HEK293 (cell line): ENCODE data around the gene AKAP5.

ENCODE experiments used
- YY1 ChIP-seq: fragments of 450-650 bp; formaldehyde crosslinking; IDR thresholded peaks from 2 replicates; pipeline ENCODE4 v1.5.1; 2018; ENCODE audit warnings: missing biosample characterization, missing genetic modification characterization
- ZNF391 ChIP-seq: fragments of 450-650 bp; formaldehyde crosslinking; IDR thresholded peaks from 2 replicates; pipeline ENCODE4 v1.5.1; 2016; ENCODE audit warnings: low read depth, missing biosample characterization, missing genetic modification characterization, borderline replicate concordance
- ZNF658 ChIP-seq: fragments of 450-650 bp; formaldehyde crosslinking; IDR thresholded peaks from 2 replicates; pipeline ENCODE4; 2016; ENCODE audit warnings: missing biosample characterization, missing genetic modification characterization
- ZNF792 ChIP-seq: fragments of 450-650 bp; formaldehyde crosslinking; IDR thresholded peaks from 2 replicates; pipeline ENCODE4 v1.5.1; 2016; ENCODE audit warnings: missing biosample characterization, missing genetic modification characterization
- ZXDB ChIP-seq: fragments of 450-650 bp; formaldehyde crosslinking; IDR thresholded peaks from 2 replicates; pipeline ENCODE4 v1.5.1; 2016; ENCODE audit warnings: missing biosample characterization, missing genetic modification characterization
- TF ChIP-seq, protein P1 (sequence below): fragments of 450-650 bp; formaldehyde crosslinking; IDR thresholded peaks from 2 replicates; pipeline ENCODE4 v1.5.1; 2016; ENCODE audit warnings: missing biosample characterization, missing genetic modification characterization
- TF ChIP-seq, protein P2 (sequence below): fragments of 450-650 bp; formaldehyde crosslinking; IDR thresholded peaks from 2 replicates; pipeline ENCODE4 v1.5.1; 2016; ENCODE audit warnings: missing biosample characterization, missing genetic modification characterization
- TF ChIP-seq, protein P3 (sequence below): fragments of 450-650 bp; formaldehyde crosslinking; IDR thresholded peaks from 2 replicates; pipeline ENCODE4 v1.5.1; 2016; ENCODE audit warnings: missing biosample characterization, missing genetic modification characterization, low read depth
- TF ChIP-seq, protein P4 (sequence below): fragments of 450-650 bp; formaldehyde crosslinking; IDR thresholded peaks from 2 replicates; pipeline ENCODE4 v1.5.1; 2016; ENCODE audit warnings: missing biosample characterization, missing genetic modification characterization
- TF ChIP-seq, protein P5 (sequence below): fragments of 450-650 bp; formaldehyde crosslinking; IDR thresholded peaks from 2 replicates; pipeline ENCODE4 v1.5.1; 2017; ENCODE audit warnings: missing biosample characterization, missing genetic modification characterization

DNA sequence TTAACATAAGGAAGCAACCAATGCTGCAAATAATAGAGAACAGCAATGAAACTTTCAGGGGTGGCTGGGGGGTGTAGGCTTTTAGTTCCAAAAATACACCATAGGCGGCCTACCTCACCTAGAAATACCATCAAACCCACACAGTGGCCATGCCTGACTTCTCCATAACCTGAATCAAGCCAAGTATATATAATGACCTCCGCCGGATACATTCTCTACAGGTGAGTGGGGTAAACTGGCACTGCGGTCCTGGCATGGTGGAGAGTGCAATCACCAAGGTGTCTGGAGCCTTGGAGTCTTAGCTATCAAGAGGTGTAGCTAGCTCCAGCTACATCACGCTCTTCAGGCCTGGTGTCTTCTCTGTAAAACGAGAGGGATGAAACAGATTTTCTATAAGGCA is 37.2 kb downstream of the AKAP5 start:
- TF ChIP-seq ZXDB (tag by site-specific recombination) (no peak), YY1 (tag by site-specific recombination) (no peak), ZNF658 (tag by site-specific recombination) (no peak), ZNF792 (tag by site-specific recombination) (no peak), ZNF391 (tag by site-specific recombination) (no peak)
- TF ChIP-seq, protein P1, sequence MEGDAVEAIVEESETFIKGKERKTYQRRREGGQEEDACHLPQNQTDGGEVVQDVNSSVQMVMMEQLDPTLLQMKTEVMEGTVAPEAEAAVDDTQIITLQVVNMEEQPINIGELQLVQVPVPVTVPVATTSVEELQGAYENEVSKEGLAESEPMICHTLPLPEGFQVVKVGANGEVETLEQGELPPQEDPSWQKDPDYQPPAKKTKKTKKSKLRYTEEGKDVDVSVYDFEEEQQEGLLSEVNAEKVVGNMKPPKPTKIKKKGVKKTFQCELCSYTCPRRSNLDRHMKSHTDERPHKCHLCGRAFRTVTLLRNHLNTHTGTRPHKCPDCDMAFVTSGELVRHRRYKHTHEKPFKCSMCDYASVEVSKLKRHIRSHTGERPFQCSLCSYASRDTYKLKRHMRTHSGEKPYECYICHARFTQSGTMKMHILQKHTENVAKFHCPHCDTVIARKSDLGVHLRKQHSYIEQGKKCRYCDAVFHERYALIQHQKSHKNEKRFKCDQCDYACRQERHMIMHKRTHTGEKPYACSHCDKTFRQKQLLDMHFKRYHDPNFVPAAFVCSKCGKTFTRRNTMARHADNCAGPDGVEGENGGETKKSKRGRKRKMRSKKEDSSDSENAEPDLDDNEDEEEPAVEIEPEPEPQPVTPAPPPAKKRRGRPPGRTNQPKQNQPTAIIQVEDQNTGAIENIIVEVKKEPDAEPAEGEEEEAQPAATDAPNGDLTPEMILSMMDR (tag by site-specific recombination), result no peak
- TF ChIP-seq, protein P2, sequence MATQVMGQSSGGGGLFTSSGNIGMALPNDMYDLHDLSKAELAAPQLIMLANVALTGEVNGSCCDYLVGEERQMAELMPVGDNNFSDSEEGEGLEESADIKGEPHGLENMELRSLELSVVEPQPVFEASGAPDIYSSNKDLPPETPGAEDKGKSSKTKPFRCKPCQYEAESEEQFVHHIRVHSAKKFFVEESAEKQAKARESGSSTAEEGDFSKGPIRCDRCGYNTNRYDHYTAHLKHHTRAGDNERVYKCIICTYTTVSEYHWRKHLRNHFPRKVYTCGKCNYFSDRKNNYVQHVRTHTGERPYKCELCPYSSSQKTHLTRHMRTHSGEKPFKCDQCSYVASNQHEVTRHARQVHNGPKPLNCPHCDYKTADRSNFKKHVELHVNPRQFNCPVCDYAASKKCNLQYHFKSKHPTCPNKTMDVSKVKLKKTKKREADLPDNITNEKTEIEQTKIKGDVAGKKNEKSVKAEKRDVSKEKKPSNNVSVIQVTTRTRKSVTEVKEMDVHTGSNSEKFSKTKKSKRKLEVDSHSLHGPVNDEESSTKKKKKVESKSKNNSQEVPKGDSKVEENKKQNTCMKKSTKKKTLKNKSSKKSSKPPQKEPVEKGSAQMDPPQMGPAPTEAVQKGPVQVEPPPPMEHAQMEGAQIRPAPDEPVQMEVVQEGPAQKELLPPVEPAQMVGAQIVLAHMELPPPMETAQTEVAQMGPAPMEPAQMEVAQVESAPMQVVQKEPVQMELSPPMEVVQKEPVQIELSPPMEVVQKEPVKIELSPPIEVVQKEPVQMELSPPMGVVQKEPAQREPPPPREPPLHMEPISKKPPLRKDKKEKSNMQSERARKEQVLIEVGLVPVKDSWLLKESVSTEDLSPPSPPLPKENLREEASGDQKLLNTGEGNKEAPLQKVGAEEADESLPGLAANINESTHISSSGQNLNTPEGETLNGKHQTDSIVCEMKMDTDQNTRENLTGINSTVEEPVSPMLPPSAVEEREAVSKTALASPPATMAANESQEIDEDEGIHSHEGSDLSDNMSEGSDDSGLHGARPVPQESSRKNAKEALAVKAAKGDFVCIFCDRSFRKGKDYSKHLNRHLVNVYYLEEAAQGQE, result no peak
- TF ChIP-seq, protein P3, sequence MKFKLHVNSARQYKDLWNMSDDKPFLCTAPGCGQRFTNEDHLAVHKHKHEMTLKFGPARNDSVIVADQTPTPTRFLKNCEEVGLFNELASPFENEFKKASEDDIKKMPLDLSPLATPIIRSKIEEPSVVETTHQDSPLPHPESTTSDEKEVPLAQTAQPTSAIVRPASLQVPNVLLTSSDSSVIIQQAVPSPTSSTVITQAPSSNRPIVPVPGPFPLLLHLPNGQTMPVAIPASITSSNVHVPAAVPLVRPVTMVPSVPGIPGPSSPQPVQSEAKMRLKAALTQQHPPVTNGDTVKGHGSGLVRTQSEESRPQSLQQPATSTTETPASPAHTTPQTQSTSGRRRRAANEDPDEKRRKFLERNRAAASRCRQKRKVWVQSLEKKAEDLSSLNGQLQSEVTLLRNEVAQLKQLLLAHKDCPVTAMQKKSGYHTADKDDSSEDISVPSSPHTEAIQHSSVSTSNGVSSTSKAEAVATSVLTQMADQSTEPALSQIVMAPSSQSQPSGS (tag by site-specific recombination), result no peak
- TF ChIP-seq, protein P4, sequence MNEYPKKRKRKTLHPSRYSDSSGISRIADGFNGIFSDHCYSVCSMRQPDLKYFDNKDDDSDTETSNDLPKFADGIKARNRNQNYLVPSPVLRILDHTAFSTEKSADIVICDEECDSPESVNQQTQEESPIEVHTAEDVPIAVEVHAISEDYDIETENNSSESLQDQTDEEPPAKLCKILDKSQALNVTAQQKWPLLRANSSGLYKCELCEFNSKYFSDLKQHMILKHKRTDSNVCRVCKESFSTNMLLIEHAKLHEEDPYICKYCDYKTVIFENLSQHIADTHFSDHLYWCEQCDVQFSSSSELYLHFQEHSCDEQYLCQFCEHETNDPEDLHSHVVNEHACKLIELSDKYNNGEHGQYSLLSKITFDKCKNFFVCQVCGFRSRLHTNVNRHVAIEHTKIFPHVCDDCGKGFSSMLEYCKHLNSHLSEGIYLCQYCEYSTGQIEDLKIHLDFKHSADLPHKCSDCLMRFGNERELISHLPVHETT, result no peak
- TF ChIP-seq, protein P5, sequence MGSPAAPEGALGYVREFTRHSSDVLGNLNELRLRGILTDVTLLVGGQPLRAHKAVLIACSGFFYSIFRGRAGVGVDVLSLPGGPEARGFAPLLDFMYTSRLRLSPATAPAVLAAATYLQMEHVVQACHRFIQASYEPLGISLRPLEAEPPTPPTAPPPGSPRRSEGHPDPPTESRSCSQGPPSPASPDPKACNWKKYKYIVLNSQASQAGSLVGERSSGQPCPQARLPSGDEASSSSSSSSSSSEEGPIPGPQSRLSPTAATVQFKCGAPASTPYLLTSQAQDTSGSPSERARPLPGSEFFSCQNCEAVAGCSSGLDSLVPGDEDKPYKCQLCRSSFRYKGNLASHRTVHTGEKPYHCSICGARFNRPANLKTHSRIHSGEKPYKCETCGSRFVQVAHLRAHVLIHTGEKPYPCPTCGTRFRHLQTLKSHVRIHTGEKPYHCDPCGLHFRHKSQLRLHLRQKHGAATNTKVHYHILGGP (tag by site-specific recombination), result no peak
